ENCODE results near the gene PAX5.

The PAX5 gene

GRCh38 chr9:36902080-36902716, 131.9 kb downstream of the PAX5 start:
- H3K4me1 ChIP-seq (ENCODE audit: low read depth, poor library complexity, severe bottlenecking): peaks cover 6% of the 10 kb centered on the region
- H3K4me3 ChIP-seq (IDR thresholded peaks at IDR 0.05; ENCODE audit: insufficient read depth, low read depth, low read length): no peak overlapping the region
- TF ChIP-seq CTCF (conservative IDR thresholded peaks at IDR 0.05; ENCODE audit: low read depth, low read length): no peak
- no peaks in the 10 kb centered on the region for H4K20me1 ChIP-seq (ENCODE audit: insufficient read depth)
- no peaks in the 10 kb centered on the region; the same call in 1 of the 2 replicates for H3K27me3 ChIP-seq (ENCODE audit: insufficient read depth, low read depth)
- H2AFZ ChIP-seq (ENCODE audit: low read depth): no peak overlapping the region
- no peaks in the 10 kb centered on the region for H3K79me2 ChIP-seq (ENCODE audit: insufficient read depth, low read depth)
- H3K4me2 ChIP-seq: no peak overlapping the region
- H3K9ac ChIP-seq: no peak overlapping the region
- H3K36me3 ChIP-seq (ENCODE audit: insufficient read depth): no peaks in the 10 kb centered on the region
- H3K27ac ChIP-seq: no peak overlapping the region

- Histone ChIP-seq H3K4me1 (ENCODE audit: low read depth, poor library complexity, severe bottlenecking) (peaks cover 6% of the 10 kb centered on the region), H3K9ac (no peak overlapping the region), H3K27me3 (ENCODE audit: insufficient read depth, low read depth) (no peaks in the 10 kb centered on the region; the same call in 1 of the 2 replicates), H3K27ac (no peak overlapping the region), H2AFZ (ENCODE audit: low read depth) (no peak overlapping the region), H3K4me3 (IDR thresholded peaks at IDR 0.05; ENCODE audit: insufficient read depth, low read depth, low read length) (no peak overlapping the region), H3K79me2 (ENCODE audit: insufficient read depth, low read depth) (no peaks in the 10 kb centered on the region), H3K36me3 (ENCODE audit: insufficient read depth) (no peaks in the 10 kb centered on the region), H4K20me1 (ENCODE audit: insufficient read depth) (no peaks in the 10 kb centered on the region), H3K4me2 (no peak overlapping the region)
- TF ChIP-seq CTCF (conservative IDR thresholded peaks at IDR 0.05; ENCODE audit: low read depth, low read length): no peak
Observed at GRCh38 chr9:36901528-36901927, 132.5 kb downstream of the PAX5 start.

GRCh38 chr9:36900856-36901220, 133.2 kb downstream of the PAX5 start:
- no peak for TF ChIP-seq CTCF (conservative IDR thresholded peaks at IDR 0.05; ENCODE audit: low read depth, low read length)

GRCh38 chr9:36900136-36900855, 133.8 kb downstream of the PAX5 start:
- H2AFZ ChIP-seq (ENCODE audit: low read depth): no peak overlapping the region
- TF ChIP-seq CTCF (conservative IDR thresholded peaks at IDR 0.05; ENCODE audit: low read depth, low read length): no peak
- no peaks in the 10 kb centered on the region; the same call in 1 of the 2 replicates for H3K27me3 ChIP-seq (ENCODE audit: insufficient read depth, low read depth)
- H3K4me1 ChIP-seq (ENCODE audit: low read depth, poor library complexity, severe bottlenecking): peaks cover 6% of the 10 kb centered on the region
- H3K27ac ChIP-seq: no peak overlapping the region
- no peaks in the 10 kb centered on the region for H3K79me2 ChIP-seq (ENCODE audit: insufficient read depth, low read depth)
- no peak overlapping the region for H3K4me2 ChIP-seq
- H3K4me3 ChIP-seq (IDR thresholded peaks at IDR 0.05; ENCODE audit: insufficient read depth, low read depth, low read length): no peak overlapping the region
- H4K20me1 ChIP-seq (ENCODE audit: insufficient read depth): no peaks in the 10 kb centered on the region
- no peak overlapping the region for H3K9ac ChIP-seq
- H3K36me3 ChIP-seq (ENCODE audit: insufficient read depth): no peaks in the 10 kb centered on the region

More at GRCh38 chr9:36900856-36901220, 133.2 kb downstream of the PAX5 start:
- Histone ChIP-seq H4K20me1 (ENCODE audit: insufficient read depth) (no peaks in the 10 kb centered on the region), H2AFZ (ENCODE audit: low read depth) (no peak overlapping the region), H3K4me2 (no peak overlapping the region), H3K79me2 (ENCODE audit: insufficient read depth, low read depth) (no peaks in the 10 kb centered on the region), H3K4me1 (ENCODE audit: low read depth, poor library complexity, severe bottlenecking) (peaks cover 6% of the 10 kb centered on the region), H3K27me3 (ENCODE audit: insufficient read depth, low read depth) (no peaks in the 10 kb centered on the region; the same call in 1 of the 2 replicates), H3K36me3 (ENCODE audit: insufficient read depth) (no peaks in the 10 kb centered on the region), H3K4me3 (IDR thresholded peaks at IDR 0.05; ENCODE audit: insufficient read depth, low read depth, low read length) (no peak overlapping the region), H3K9ac (no peak overlapping the region), H3K27ac (no peak overlapping the region)

All from KMS-11 (cell line).